HepG2 (cell line): Measurements from ENCODE around the gene SPATA33. TPM values are rescaled to one million over a fixed set of nuclear protein-coding genes. Genes with fewer than 3 reads are reported as not detected.

Experiments
- CCDC6 ChIP-seq: sonication (generic); formaldehyde crosslinking; IDR thresholded peaks from 2 replicates; pipeline ENCODE4 v1.8.1; 2022; ENCODE audit warnings: mild to moderate bottlenecking, missing genetic modification reagents, moderate library complexity
- FOXK1 ChIP-seq: sonication (generic); formaldehyde crosslinking; IDR thresholded peaks from 2 replicates; pipeline ENCODE4 v1.4.0; 2020; ENCODE audit warnings: low read depth, missing genetic modification reagents, borderline replicate concordance
- FOXO1 ChIP-seq: sonication (generic); formaldehyde crosslinking; IDR thresholded peaks from 2 replicates; pipeline ENCODE4 v1.4.0; 2020; ENCODE audit warnings: missing genetic modification reagents
- HCFC1 ChIP-seq: fragments of 150-350 bp; IDR thresholded peaks from 2 replicates; pipeline ENCODE4 v1.6.1; 2014; ENCODE audit warnings: low read depth, low read length
- KDM6A ChIP-seq: IDR thresholded peaks from 2 replicates; pipeline ENCODE4 v1.6.1; 2016; ENCODE audit warnings: low read depth
- NCOA1 ChIP-seq: sonication (generic); formaldehyde crosslinking; IDR thresholded peaks from 2 replicates; pipeline ENCODE4 v1.9.0; 2021; ENCODE audit warnings: missing genetic modification reagents
- ONECUT2 ChIP-seq: sonication (generic); formaldehyde crosslinking; IDR thresholded peaks from 2 replicates; pipeline ENCODE4 v1.4.0; 2020; ENCODE audit warnings: missing genetic modification reagents
- RFX5 ChIP-seq: IDR thresholded peaks from 2 replicates; pipeline ENCODE4 v1.6.1; 2011; ENCODE audit warnings: low read depth, low read length, improper control_type of control experiment
- SOX5 ChIP-seq: IDR thresholded peaks from 2 replicates; pipeline ENCODE4 v1.6.1; 2016; ENCODE audit warnings: borderline replicate concordance
- ZBTB49 ChIP-seq: sonication (generic); formaldehyde crosslinking; IDR thresholded peaks from 2 replicates; pipeline ENCODE4 v1.4.0; 2020; ENCODE audit warnings: missing genetic modification reagents, borderline replicate concordance
- ZNF225 ChIP-seq: sonication (generic); formaldehyde crosslinking; IDR thresholded peaks from 2 replicates; pipeline ENCODE4 v1.4.0; 2020; ENCODE audit warnings: mild to moderate bottlenecking, missing genetic modification reagents
- ZNF260 ChIP-seq: sonication (generic); formaldehyde crosslinking; IDR thresholded peaks from 2 replicates; pipeline ENCODE4 v1.4.0; 2020; ENCODE audit warnings: missing genetic modification reagents, low read depth, mild to moderate bottlenecking, borderline replicate concordance
- ZNF264 ChIP-seq: sonication (generic); formaldehyde crosslinking; IDR thresholded peaks from 2 replicates; pipeline ENCODE4 v1.4.0; 2020; ENCODE audit warnings: missing genetic modification reagents
- ZNF282 ChIP-seq: fragments of 450-650 bp; IDR thresholded peaks from 2 replicates; pipeline ENCODE4 v1.6.1; 2018; ENCODE audit not compliant: partially characterized antibody
- ZNF326 ChIP-seq: sonication (generic); formaldehyde crosslinking; IDR thresholded peaks from 2 replicates; pipeline ENCODE4 v1.4.0; 2020; ENCODE audit warnings: missing genetic modification reagents, borderline replicate concordance
- ZNF33B ChIP-seq: sonication (generic); formaldehyde crosslinking; IDR thresholded peaks from 2 replicates; pipeline ENCODE4 v1.5.1; 2020; ENCODE audit warnings: mild to moderate bottlenecking, missing genetic modification reagents
- ZNF414 ChIP-seq: sonication (generic); formaldehyde crosslinking; IDR thresholded peaks from 2 replicates; pipeline ENCODE4 v1.5.0; 2020; ENCODE audit warnings: missing genetic modification reagents
- ZNF552 ChIP-seq: sonication (generic); formaldehyde crosslinking; IDR thresholded peaks from 2 replicates; pipeline ENCODE4 v1.9.0; 2022; ENCODE audit warnings: missing genetic modification reagents, mild to moderate bottlenecking, borderline replicate concordance
- polyA plus RNA-seq, 8 experiments: library from polyadenylated mRNA; depleted of rRNA in 3 of 8; stranded (reverse) in 7 of 8; unstranded in 1 of 8; fragments of >200 nt; fragmentation: Illumina TruSeq in 4 of 8; extraction: Trizol in 4 of 8; gene quantifications; 2 replicates each; pipeline versions ENCODE4 v1.2.1 to v1.2.3, GENCODE V29; 2011 to 2016; ENCODE audit warnings: low read depth in 4 of 8, missing spikeins in 1 of 8, mixed read lengths in 1 of 8; ENCODE audit not compliant: insufficient read depth in 1 of 8
- total RNA-seq, 5 experiments: library from RNA; depleted of rRNA; stranded (reverse); fragments of >200 nt; fragmentation: Illumina TruSeq; extraction: Trizol; gene quantifications; 2 replicates each; pipeline ENCODE4 v1.2.3, GENCODE V29; 2016; ENCODE audit warnings: low read depth in 1 of 5
- TF ChIP-seq, protein P1 (sequence below): sonication (generic); formaldehyde crosslinking; IDR thresholded peaks from 2 replicates; pipeline ENCODE4 v1.5.0; 2020; ENCODE audit warnings: mild to moderate bottlenecking, missing genetic modification reagents, borderline replicate concordance
- TF ChIP-seq, protein P2 (sequence below): sonication (generic); formaldehyde crosslinking; conservative IDR thresholded peaks from 2 replicates; pipeline ENCODE4 v1.5.0; 2020; ENCODE audit warnings: missing genetic modification reagents
- TF ChIP-seq, protein P3 (sequence below): IDR thresholded peaks from 2 replicates; pipeline ENCODE4 v1.6.1; 2012; ENCODE audit warnings: low read depth, low read length, improper control_type of control experiment

Gene SPATA33
- total and polyA plus RNA-seq, 2 of the 13 experiments (the other 11 are each of a cell fraction or from before 2014, with no cell fraction given): 5.7 to 11.0 TPM

- TF ChIP-seq ZNF414 (peak; percentile 88; the same call in 1 of the 2 replicates), KDM6A (CRISPR knock-in tag) (peak; percentile 98), ZNF260 (CRISPR knock-in tag) (no peak), FOXO1 (CRISPR knock-in tag) (peak; percentile 98), ZNF552 (peak; percentile 90; the same call in 1 of the 2 replicates), ZNF282 (no peak), ZNF264 (CRISPR knock-in tag) (peak; percentile 99), ZNF326 (peak; percentile 82; the same call in 1 of the 2 replicates), NCOA1 (CRISPR knock-in tag) (peak; percentile 28; the same call in 1 of the 2 replicates), CCDC6 (CRISPR knock-in tag) (peak; percentile 99), FOXK1 (peak; percentile 98), ZNF33B (CRISPR knock-in tag) (peak; percentile 97), HCFC1 (no peak), ONECUT2 (CRISPR knock-in tag) (peak; percentile 56), ZNF225 (CRISPR knock-in tag) (peak; percentile 59), ZBTB49 (CRISPR knock-in tag) (no peak), SOX5 (peak; percentile 96), RFX5 (no peak; the same call in 1 of the 2 replicates)
- TF ChIP-seq, protein P1, sequence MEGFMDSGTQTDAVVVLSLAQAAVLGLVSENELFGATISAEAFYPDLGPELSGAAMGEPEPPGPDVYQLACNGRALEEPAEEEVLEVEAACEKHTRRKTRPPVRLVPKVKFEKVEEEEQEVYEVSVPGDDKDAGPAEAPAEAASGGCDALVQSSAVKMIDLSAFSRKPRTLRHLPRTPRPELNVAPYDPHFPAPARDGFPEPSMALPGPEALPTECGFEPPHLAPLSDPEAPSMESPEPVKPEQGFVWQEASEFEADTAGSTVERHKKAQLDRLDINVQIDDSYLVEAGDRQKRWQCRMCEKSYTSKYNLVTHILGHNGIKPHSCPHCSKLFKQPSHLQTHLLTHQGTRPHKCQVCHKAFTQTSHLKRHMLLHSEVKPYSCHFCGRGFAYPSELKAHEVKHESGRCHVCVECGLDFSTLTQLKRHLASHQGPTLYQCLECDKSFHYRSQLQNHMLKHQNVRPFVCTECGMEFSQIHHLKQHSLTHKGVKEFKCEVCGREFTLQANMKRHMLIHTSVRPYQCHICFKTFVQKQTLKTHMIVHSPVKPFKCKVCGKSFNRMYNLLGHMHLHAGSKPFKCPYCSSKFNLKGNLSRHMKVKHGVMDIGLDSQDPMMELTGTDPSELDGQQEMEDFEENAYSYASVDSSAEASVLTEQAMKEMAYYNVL (CRISPR knock-in tag): peak; percentile 78; the same call in 1 of the 2 replicates
- TF ChIP-seq, protein P2, sequence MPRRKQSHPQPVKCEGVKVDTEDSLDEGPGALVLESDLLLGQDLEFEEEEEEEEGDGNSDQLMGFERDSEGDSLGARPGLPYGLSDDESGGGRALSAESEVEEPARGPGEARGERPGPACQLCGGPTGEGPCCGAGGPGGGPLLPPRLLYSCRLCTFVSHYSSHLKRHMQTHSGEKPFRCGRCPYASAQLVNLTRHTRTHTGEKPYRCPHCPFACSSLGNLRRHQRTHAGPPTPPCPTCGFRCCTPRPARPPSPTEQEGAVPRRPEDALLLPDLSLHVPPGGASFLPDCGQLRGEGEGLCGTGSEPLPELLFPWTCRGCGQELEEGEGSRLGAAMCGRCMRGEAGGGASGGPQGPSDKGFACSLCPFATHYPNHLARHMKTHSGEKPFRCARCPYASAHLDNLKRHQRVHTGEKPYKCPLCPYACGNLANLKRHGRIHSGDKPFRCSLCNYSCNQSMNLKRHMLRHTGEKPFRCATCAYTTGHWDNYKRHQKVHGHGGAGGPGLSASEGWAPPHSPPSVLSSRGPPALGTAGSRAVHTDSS (CRISPR knock-in tag): peak; percentile 38; the same call in 1 of the 2 replicates
- TF ChIP-seq, protein P3, sequence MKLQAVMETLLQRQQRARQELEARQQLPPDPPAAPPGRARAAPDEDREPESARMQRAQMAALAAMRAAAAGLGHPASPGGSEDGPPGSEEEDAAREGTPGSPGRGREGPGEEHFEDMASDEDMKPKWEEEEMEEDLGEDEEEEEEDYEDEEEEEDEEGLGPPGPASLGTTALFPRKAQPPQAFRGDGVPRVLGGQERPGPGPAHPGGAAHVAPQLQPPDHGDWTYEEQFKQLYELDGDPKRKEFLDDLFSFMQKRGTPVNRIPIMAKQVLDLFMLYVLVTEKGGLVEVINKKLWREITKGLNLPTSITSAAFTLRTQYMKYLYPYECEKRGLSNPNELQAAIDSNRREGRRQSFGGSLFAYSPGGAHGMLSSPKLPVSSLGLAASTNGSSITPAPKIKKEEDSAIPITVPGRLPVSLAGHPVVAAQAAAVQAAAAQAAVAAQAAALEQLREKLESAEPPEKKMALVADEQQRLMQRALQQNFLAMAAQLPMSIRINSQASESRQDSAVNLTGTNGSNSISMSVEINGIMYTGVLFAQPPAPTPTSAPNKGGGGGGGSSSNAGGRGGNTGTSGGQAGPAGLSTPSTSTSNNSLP: peak; percentile 85
These were observed 29.7 kb downstream of the SPATA33 start (continued) for GRCh38 chr16:89687092-89687940.
